CD4-positive, alpha-beta T cell treated with Interleukin-15 for 4 hours (primary cell): ENCODE measurements around the gene OR52B6.
A peak's percentile ranks its signal among the peaks of the same experiment; 100 is the strongest.
"Not testable (repeated sequence)": the region's sequence is repeated elsewhere in the genome, so short reads cannot be mapped to it uniquely, and the experiment has no call there.

ENCODE experiments used
- DNase-seq: peaks from one replicate; pipeline ENCODE4 v3.0.0-alpha.2; 2020; ENCODE audit warnings: low spot score

Gene OR52B6

DNA sequence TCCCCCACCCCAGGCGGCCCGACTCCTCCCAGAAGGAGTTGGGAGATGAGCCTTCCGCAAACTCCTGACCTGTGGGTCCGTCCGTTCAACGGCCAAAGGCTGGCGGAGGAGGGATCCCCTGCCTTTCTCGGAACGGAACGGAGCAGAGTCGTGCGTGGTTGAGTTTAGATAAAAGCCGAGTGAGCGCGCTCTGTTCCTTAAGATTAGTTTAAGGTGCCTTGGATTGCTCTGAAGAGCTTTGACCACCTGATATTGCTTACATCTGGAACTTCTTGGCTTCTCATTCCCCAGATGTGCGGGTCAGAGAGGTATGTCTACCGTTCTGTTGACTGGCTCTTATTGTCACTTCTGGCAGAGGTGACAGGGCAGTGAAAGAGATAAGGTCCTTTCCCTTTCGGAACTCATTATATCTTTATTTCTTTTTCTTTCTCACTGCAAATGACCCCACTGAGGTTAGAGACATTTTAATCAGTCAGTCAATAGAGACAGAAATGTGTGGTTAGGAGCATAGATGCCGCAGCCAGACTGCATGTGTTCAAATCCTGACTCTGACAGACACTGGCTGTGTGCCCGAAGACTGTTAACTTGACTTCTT, 16.0 kb downstream of the OR52B6 start, which contains the start of gene TRIM6:
Gene TRIM6 (plus strand): TSS at position 31 of the 595 bp plus-strand sequence. CDS start 261 bp downstream, at position 292.
- no peak for DNase-seq

DNA sequence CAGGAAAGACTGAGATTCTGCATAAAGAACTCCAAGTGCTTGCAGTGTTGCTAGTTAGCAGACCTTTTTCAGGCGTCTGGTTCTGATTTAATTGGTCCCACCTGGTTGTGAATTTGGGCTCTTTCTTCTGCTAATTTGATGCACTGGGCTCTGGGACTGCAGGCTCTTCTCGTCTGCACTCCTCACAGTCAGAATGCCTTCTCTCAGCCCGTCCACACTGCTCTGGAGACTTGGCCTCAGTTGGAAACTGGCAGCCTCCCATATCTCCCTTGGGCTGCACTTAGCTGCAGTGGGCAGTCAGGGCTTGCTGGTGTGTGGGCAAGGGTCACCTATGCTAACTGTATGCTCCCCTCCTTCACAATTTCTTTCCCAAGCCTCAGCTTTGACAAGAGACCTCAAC, 17.3 kb downstream of the OR52B6 start:
- DNase-seq, result no peak

DNA sequence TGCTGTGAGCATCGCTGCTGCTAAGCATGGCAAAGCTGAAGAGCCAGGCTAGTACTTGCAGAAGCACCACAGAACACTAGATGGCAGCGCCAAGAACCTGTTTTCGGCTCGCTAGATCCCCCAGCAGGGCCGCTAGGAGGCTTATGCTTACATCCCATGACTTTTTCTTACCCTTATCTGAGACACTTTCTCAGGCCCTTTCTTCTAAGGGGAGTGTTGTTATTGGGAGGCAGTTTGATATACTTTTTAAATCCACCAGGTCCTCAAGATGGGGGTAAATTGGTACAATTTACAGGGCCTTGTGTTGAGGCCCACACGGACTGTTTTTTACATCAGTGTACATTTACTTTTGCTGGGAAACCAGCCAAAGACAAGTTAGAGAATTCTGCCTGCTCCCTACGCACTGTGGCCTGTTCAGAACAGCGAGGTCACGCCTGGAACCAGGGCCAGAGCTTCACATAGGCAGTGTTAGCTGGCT, 19.7 kb downstream of the OR52B6 start:
- peak; percentile 62 for DNase-seq

DNA sequence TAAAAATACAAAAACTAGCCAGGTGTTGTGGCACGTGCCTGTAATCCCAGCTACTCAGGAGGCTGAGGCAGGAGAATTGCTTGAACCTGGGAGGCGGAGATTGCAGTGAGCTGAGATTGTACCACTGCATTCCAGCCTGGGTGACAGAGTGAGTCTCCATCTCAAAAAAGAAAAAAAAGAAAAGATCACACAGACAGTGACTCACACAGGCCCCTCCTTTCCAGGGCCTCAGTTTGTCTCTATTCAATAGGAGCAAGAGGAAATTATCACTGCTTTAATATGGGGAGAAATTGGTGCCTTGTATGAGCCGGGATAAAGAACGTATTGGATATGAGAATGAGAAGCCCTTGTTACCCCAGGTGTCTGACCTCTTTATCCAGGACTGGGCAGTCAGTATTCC, 22.1 kb downstream of the OR52B6 start:
- not testable (repeated sequence) for DNase-seq

- no peak for DNase-seq
These were observed 22.6 kb downstream of the OR52B6 start for GRCh38 chr11:5603326-5603725.

- DNase-seq, result no peak
These were observed 24.2 kb downstream of the OR52B6 start for GRCh38 chr11:5604896-5605295.

GRCh38 chr11:5605849-5606248, 25.2 kb downstream of the OR52B6 start:
- no peak for DNase-seq

GRCh38 chr11:5608808-5609207, 28.1 kb downstream of the OR52B6 start:
- DNase-seq, result no peak

DNA sequence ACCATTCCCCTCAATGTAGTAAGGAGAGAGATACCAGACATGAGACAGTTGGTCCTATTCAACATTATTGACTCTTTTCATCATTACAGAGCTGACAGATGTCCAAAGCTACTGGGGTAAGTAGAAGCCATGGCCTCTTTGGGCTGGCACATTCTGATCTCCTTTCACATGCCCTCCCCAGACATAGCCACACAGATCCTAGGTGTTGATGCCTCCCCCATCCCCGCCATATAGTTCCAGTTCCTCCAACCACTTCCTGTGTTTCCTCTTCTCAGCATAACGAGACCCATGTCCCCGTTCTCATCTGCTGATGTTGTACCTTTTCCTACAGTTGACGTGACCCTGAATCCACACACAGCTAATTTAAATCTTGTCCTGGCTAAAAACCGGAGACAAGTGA, 29.8 kb downstream of the OR52B6 start:
- DNase-seq, result no peak

- no peak for DNase-seq
These were observed 30.9 kb downstream of the OR52B6 start for GRCh38 chr11:5611627-5612026.

DNA sequence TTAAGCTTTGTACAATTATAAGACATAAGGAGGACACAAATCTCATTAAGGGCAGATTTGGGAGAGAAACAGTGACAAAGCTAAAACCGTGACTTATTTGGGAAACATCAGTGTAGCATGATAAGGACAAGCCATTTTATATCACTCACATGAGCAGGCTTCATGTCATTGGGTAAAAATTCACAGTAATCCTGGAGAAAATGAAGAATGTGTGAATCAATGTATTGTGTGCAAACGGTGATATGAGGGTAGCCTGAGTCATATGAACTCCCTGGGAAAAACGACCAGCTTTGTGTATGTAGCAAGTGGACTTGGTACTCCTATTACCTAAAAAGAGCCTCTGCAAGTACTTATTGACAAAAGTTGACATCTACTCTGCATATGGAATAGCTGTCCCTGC, 38.1 kb downstream of the OR52B6 start:
- DNase-seq, result no peak

DNA sequence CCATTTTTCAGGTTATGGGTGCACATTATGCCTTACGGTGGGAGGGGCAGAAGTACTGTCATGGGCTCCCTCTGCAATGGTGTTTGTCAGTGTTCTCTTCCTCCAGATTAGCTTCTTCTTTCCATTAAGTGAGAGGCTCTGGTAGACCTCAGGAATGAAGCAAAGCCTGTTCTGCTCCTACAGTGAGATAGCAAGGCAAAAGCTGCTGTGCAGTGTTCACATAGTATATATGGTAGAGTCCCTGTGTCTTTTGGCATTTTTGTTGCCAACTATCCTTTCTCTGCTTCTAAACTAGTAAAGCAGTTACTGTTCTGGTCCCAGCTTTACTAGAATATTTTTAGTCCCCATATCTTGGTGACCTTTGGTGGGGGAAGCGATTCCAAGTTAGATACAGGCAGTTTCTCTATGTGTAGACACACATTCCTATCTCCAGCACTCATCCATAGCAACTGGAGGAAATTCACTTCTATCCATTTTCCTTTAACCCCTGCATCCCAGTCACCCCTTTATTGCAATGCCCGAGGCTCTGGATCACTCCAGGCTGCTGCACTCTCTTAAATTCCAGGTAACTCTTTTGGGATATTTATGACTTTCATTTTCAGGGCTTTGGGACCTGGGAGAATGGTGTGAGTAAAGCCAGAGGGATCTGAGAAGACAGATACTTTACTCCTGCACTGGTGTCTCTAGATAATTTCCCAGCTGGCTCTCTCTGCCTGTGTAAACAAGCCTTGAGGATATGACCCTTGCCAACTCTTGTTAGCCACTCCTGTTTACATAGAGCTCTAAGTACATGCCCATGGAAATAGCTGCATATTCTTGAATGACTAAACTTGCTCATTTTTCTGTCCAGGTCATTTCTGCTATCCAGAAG, 40.2 kb downstream of the OR52B6 start:
- no peak for DNase-seq

DNA sequence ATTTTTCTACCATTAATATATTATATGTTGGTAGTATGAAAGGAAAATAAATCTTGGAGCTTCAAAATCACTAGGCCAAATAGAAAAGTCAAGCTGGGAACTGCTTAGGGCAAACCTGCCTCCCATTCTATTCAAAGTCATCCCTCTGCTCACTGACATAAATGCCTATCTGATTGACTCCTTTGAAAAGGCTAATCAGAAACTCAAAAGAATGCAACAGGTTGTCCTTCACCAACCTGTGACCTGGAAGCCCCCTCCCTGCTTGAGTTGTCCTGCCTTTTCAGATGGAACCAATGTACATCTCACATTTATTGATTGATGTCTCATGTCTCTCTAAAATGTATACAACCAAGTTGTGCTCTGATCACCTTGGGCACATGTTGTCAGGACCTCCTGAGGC, 40.9 kb downstream of the OR52B6 start:
- DNase-seq, result no peak

DNA sequence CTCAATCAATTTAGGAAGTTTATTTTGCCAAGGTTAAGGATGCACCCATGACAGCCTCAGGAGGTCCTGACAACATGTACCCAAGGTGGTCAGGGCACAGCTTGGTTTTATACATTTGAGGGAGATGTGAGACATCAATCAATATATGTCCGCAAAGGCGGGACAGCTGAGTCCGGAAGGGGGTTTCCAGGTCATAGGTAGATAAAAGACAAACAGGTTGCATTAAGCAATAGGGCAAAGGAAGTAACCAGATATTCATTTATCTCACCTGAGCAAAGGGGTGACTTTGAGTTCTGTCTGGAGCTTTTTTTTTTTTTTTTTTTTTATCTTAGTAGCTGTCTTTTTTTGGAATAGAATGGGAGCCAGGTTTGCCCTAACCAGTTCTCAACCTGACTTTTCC, 42.1 kb downstream of the OR52B6 start:
- DNase-seq, result no peak

DNA sequence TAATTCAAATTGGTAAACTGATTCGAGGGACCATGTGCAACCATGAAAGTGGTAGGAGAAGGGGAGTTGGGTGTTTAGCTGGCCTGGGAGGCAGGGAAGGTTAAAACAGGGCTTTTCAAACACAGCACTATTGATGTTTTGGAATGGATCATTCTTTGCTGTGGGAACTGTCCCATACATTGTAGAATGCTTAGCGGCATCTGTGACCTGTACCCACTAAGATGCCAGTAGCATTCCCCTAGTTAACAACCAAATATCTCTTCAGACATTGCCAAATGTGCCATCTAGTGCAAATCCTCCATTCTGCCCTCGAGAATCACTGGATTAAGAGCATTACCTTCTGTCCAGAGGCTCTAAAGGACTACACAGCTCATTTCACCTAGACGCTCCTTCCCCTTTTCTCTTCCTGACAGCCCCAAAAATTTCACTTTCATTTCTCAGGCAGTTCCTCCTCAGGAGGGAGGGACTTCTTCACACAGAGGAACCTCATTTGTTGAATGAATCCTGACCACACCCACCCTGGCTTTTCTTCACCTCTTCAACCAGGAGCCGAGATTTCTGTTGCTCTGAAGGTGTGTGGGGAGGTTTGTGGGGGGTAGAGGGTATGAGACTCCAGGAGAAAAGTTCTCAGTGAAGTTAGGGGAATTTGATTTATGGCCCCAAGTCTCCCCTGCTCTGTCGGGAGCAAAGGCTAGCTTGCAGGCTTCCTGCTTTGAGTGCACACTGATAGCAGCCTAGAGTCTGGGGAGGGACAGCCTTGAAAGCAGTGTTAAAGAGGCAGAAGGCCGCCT, 44.0 kb downstream of the OR52B6 start, which contains the start of gene TRIM34:
Gene TRIM34 (plus strand): TSS at position 513 of the 791 bp plus-strand sequence. CDS start 7,331 bp downstream, outside the sequence.
- peak; percentile 74 for DNase-seq

GRCh38 chr11:5625281-5625680, 44.6 kb downstream of the OR52B6 start:
- no peak for DNase-seq

- no peak for DNase-seq
These were observed 45.5 kb downstream of the OR52B6 start for GRCh38 chr11:5626196-5626595.

DNA sequence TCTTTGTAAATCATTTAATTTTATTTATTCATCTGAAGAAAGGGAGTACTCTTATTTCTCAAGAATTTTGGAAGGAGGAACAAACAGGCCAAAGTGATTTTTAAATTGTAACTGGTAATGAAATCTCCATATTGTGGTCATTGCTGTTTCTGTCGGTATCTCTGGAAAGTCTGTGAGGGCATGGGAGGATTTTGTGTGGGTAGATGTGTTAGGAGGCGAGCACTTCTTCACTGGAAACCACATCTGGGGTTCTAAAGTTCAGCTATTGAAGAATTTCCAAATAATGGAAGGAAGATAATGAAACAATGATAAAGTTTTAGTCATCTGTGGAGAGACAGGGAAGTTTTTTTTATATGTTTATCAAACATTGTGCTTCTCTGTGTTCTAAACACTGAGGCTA, 50.7 kb downstream of the OR52B6 start:
- DNase-seq, result no peak
